Ishikawa (cell line): Measurements from ENCODE around the gene CRYGA.

Experiments used
- CEBPB ChIP-seq: IDR thresholded peaks from 2 replicates; pipeline ENCODE4 v1.6.1; 2012
- MAX ChIP-seq: IDR thresholded peaks from 2 replicates; pipeline ENCODE4 v1.6.1; 2012
- RAD21 ChIP-seq: IDR thresholded peaks from 2 replicates; pipeline ENCODE4 v1.6.1; 2012; ENCODE audit warnings: low read depth
- REST ChIP-seq: IDR thresholded peaks from 2 replicates; pipeline ENCODE4 v1.6.1; 2012; ENCODE audit warnings: low read depth, mild to moderate bottlenecking
- YY1 ChIP-seq: IDR thresholded peaks from 2 replicates; pipeline ENCODE4 v1.6.1; 2012; ENCODE audit warnings: low read depth

GRCh38 chr2:208183972-208184705 lies 20.8 kb upstream of the CRYGA start:
- TF ChIP-seq MAX (no peak), REST (no peak), YY1 (no peak), CEBPB (no peak), RAD21 (no peak)
